Stimulated activated CD4-positive, alpha-beta T cell treated with anti-CD3 and anti-CD28 coated beads, Interleukin-12 subunit alpha, Interleukin-12 subunit beta, amount 100 ng/mL, for 24 hours (primary cell): ENCODE measurements around the gene L2HGDH.
"Not testable (repeated sequence)": the region's sequence is repeated elsewhere in the genome, so short reads cannot be mapped to it uniquely, and the experiment has no call there.

Experiments used
- DNase-seq, 2 experiments: peaks; one replicate each; pipeline ENCODE4 v3.0.0-alpha.2; 2020; ENCODE audit warnings: low read depth in 2 of 2

The L2HGDH gene

DNA sequence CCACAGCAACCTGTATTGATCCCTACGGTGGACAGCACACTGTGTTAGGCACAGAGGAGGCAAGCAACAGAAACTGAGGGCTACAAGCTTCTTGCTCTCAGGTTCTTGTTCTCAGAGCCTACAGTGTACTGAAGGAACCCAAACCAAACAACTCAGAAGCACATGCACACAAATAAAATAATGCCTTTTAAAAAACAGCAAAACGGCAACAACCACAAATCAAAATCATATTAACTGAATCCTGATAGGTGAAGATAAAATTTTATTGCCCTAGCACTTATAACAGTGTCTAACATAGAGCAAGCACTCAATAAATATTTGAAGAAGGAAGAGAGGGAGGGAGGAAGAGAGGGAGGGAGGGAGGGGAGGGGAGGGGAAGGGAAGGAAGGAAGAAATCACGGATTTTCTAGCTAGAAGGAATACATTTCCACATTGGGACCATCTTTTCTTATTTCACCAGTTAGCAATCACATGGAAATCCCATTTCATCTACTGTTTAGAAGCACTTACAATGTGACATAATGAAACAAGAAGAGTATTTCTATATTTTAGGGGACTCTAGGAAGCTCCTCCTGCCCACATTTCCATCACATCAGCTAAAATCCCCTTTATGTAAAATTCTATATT is 27.3 kb upstream of the L2HGDH start:
- no peak for DNase-seq

DNA sequence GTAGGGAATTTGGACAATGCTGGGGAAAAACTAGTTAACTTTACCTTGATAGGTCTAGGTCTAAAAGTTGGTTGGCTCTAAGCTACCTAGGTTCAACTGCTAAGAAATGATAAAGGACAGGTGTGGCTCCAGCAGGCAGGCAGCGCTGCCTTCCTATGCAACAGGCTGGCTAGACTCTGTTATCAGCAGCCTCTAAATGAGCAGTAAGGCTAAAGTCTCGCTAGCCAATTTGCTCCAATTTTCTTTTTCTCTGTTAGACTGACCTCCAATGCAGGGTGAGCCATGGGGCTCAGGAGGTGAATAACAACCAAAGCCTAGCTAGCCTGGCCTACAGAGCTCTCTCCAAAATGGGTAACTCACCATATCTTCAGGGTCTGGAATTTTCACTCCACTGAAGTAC is 26.6 kb upstream of the L2HGDH start:
- no peak for DNase-seq

DNA sequence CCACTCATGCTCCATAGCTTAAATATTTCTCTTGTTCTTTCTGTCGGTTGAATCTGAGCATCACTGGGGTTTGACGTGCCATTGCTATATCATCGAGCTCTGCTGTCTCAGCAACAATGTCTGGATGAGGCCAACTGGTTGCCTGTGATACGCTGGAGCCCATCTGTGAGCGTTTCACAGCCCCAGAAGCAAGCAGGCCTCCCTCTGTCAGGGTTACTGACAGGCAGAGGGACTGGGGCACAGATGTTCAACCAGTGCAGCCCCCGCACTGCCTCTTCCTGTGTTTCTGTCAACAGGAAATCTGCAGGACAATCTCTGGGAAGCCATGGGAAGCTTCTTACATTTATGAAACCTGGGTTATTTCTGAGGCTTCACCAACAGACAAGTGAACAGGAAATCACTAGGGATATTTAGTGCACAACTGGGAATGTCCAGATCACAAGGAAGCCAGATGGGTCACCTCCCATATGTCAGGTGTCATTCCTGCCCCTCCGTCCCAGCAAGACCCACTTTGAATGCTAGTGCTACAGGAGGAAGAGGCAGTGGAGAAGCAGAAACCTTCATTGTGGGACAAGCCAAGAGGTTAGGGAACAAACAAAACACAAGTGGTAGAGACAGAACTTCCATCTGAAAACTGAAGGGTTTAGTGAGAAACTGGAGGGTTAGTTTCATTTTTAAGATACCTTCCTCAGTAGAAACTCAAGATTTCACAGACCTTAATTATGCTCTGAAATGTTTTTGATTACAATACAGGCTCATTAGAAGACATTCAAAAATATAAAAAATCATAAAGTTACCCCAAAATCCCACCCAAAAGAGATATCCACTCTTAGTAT is 24.2 kb upstream of the L2HGDH start:
- no peak for DNase-seq

DNA sequence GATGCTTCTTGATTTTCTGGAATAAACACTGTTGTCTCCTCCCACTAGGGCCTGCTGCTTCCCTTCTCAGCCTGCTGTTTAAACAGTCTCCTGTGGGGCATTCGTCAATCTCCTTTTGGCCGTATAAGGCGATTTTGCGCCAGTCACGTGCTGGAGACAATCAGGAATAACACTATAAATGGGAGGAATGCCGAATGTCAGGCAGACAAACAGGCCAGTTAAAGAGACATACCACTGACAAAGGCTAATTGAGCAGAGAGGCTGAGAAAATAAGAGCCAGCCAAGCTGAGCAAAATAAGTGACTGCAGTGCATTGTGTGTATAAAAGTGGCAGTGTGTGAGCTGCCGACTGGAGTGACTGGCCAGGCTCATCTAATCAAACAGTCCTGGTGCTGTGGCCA is 23.4 kb upstream of the L2HGDH start:
- DNase-seq = no peak

DNA sequence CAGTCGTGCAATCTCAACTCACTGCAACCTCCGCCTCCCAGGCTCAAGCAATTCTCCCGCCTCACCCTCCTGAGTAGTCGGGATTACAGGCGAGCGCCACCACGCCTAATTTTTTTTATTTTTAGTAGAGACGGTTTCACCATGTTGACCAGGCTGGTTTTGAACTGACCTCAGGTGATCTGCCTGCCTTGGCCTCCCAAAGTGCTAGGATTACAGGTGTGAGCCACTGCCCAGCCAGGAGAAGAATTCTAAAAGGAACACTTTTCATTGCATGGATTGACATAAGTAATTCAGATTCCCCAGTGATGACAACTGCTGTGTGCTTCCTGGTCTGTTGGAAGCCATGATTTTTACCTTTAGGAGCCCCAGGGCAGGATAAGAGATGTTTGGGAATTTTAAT is 22.2 kb upstream of the L2HGDH start:
- no peak for DNase-seq

DNA sequence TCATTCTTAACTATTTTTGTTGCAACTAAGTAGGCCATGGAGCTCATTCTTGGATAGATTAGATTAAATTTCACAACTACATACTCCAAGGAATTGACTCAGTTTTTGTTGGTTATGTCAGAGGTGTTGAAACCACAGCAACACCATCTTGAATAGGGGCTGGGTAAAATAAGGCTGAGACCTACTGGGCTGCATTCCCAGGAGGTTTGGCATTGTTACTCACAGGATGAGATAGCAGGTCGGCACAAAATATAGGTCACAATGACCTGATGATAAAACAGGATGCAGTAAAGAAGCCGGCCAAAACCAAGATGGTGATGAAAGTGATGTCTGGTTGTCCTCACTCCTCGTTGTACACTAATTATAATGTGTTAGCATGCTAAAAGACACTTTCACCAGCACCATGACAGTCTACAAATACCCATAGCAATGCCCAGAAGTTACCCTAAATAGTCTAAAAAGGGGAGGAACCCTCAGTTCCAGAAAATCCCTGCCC is 21.0 kb upstream of the L2HGDH start:
- no peak for DNase-seq

DNA sequence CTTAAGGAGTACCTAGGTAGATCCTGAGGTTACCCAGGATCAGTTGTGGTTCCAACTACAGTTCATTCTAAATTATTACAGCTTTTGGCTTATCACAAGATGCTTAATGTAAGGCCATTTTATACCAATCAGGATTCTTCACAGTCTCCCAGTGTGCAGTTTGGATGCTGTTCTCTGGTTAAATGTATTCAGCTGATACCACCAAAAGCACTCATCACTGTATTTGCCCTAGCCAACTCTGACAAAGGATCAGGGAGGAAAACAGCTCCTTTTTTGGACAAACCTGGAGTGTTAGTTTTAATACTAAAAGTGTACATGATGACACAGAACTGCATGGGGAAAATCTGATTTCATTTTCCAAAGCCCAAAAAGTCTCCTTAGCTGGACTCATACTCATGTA is 19.6 kb upstream of the L2HGDH start:
- DNase-seq = no peak

DNA sequence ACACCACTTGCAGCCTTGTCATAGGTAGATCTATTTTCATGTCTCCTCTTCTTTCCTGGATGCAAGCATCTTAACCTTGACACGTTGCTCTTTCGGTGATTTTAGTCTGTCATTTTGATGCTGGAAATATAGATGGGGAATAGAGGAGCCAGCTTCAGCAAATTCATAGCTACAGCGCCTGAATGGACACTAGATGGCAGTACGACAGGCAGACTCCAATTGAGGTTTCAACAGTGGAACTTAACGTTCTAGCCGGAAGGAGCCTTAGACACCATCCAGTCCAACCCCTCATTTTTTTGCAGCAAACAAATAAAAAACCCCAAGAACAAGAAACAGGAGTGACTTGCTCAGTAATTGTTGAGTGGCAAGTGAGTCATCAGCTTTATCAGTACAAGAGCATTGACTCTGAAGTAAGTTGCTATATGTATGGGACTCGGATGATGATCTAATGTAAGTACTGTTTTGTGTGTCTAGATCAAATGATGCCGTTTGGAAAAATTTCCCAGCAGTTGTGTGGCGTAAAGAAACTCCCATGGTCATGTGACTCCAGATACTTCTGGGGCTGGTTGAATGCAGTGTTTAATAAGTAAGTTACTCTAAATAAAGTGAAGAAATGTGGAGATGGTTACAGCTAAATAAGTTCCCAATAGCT is 9.1 kb upstream of the L2HGDH start:
- DNase-seq = peak; percentile 33 to 40

DNA sequence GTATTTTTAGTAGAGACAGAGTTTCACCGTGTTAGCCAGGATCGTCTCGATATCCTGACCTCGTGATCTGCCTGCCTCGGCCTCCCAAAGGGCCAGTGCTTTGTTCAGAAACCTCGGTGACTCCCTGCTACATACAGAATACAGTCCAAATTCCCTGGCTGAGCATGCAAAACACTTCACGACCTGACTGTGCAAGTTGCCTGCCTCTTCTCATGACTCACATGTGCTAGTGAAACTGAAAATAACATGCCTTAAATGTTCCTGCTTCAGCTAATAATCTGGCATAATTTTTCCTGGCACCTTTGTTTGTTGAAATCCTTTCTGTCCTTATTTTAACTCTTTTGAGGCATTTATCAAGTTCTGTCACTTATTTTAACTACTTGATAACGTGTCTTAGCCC is 8.3 kb upstream of the L2HGDH start:
- DNase-seq = no peak

DNA sequence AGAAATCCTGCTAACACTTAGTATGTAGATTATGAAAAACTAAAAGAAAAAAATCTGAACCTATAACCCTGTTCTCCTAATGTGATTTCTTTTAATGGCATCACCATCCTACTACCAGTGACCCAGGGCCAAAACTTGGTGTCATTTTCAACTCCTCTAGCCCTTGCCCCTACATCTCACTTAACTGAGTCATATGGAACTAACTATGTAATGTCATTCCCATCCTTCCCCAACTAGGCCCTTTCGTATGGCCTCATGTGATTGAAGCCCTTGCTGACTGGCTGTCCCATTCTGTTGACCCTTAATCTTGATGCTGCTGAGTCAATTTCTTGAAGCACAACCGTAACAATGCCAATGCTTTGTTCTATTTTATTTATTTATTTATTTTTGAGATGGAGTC is 7.7 kb upstream of the L2HGDH start:
- DNase-seq = no peak

DNA sequence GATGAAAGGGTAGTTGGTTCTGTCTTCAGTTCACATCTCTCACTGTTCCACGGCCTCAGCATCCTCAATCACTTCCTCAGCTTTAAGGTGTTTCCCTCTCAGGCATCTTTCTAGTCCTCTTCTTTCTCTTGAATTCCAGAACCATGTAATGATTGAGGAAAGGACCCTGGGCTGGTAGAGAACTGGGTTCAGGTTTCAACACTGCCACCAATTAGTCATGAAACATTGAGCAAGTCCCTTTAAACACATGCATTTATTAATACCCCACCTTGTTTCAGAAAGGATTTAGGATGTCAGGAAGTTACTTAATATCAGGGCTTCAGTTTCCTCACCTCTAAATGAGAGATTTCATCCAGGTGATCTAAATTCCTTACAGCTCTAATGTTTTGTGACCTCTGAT is 7.3 kb upstream of the L2HGDH start:
- DNase-seq = no peak

DNA sequence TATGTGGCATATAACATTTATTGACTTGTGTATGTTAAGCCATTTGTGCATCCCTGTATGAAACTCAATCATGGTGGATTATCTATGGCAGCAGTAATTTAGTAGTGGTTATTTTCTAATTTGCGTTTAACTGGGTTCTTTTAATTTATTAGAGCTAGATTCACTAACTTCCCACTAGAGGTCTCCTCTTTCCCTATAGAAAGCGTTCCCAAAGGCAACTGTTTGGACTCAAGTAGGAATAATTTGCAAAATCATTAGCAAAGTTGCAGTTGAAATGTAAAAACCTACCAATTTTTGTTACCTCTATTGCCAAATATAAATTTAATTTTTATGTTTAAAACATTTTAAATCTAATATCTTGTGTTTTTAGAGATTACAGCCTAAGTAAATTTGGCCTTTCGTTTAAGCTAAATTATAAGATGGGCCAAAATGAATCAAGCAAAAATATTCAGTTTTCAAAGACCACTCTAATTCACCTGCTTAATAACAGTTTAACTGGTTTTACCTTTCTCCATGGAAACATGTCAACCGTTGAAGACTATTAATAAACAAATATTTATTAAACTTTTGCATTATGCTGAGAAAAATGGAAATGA is 6.1 kb upstream of the L2HGDH start:
- DNase-seq = no peak

DNA sequence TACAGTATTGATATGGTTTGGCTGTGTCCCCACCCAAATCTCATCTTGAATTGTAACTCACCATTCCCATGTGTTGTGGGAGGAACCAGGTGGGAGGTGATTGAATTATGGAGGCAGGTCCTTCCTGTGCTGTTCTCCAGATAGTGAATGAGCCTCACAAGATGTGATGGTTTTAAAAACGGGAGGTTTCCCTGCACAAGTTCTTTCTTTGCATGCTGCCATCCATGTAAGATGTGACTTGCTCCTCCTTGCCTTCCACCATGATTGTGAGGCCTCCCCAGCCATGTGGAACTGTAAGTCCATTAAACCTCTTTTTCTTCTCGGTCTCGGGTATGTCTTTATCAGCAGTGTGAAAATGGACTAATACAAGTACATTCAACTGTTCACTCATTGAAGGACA is 2.1 kb upstream of the L2HGDH start:
- not testable (repeated sequence) for DNase-seq

DNA sequence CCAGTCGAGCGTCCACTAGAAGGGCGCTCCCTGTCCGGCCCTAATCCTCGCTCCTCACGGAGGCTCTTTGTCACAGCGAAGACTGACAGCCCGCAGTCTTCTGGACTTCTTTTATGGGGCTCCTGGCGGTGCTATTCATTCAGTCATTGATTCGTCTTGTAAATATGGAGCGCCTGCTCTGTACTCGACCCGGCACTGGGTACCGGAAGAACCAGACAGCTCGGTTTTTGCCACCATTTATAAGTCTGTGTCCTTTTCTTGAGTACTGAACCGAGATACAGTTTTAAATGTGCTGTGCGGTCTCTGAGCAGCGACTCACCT is 665 bp upstream of the L2HGDH start:
- no peak for DNase-seq

DNA sequence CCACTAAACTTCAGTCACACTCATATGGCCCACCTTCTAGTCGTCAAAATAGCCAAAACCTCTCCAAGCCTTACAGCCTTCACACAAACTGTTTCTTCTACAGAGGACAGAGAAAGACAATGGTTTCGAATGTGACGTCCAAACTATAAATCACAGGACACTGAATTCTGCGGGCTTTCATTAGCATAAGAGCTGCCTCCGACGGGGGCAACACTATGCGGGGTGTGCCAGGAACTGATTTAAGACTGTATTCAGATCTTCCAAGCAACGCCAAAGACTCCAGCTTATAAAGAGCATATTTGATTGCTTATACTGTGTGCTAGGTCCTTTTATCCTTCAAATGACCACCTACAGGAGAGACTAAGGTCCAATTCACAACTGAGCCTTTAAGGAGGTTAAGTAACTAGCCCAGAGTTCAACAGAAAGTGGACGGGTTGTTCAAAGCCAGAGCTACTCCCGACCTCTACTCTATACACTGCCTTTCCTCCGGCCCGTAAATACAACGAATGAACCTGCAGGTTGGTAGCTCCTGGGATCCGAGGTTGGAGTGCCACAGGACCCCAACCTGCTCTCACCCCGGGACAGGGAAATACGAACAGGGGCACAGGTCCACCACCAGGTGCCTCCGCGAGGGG is 575 bp downstream of the L2HGDH start:
- no peak for DNase-seq

DNA sequence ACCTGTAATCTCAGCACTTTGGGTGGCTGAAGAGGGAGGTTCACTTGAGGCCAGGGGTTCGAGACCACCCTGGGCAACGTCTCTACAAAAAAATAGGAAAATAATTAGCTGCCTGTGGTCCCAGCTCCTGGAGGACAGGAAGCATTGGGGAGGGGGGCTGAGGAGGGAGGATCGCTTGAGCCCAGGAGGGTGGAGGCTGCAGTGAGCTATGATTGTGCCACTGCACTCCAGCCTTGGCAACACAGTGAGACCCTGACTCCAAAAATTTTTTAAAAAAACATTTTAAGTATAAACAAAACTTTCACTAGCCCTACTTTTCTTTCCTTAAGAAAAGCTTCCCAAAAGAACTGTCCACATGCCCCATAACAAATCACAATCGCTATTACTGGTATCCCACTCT is 1.6 kb downstream of the L2HGDH start:
- no peak for DNase-seq

DNA sequence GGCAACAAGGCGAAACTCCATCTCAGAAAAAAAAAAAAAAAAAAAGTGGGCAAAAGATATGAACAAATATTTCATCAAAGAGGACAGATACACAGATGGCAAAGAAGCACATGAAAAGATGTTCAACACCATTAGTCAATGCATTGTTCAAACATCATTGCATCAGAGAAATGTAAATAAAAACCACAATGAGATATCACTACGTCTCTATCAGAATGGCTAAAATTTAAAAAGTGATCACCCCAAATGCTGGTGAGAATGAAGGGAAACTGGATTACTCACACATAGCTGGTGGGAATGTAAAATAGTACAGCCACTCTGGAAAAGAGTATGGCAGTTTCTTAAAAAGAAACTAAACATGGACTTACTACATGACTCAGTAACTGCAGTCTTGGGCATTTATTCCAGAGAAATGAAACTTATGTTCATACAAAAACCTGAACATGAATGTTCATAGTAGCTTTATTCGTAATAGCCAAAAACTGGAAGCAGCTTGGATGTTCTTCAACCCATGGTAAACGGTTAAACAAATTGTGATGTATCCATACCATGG is 3.6 kb downstream of the L2HGDH start:
- no peak for DNase-seq

DNA sequence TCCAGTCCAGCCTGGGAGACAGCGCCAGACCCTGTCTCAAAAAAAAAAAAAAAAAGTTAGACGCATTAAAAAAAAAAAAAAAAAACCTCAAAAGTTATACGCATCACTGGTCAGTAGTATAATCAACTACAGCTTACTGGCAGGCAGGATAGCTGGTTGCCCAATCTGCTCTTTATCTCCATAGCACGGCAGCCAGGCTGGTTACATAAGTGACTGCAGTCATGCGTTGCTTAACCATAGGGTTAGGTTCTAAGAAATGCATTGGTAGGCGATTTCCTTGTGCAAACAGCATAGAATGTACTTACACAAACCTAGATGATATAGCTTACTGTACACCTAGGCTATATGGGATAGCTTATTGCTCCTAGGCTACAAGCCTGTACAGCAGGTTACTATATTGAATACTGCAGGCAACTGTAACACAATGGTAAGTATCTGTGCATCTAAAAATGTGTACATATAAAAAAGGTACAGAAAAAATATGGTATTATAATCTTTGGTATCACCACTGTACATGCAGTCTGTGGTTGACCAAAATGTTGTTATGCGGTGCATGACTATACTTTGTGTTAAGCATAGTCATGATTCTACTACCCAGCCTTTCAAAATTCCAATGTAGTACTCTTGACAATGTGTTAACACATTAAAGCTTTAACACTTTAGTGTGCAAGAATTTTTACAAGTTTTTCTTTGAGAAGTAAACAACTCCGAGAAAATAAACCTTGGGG is 8.1 kb downstream of the L2HGDH start:
- DNase-seq = no peak

DNA sequence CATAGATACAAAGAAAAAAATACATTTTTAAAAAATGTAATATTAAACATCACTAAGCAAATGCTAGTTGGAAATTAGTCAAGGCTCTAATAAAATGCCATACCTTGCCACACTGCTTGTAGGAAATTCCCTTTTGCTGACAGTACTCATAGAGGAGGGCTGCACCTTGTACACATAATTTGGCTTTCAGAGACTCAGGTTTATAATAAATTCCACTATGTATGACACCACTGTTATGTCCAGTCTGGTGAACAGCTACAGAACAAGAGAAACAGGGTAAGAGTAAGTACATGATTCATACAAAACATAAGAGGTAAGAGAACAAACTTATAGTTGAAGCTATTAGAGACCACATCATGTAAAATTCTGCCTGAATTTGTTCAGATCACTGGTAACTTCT is 10.1 kb downstream of the L2HGDH start:
- DNase-seq = no peak

DNA sequence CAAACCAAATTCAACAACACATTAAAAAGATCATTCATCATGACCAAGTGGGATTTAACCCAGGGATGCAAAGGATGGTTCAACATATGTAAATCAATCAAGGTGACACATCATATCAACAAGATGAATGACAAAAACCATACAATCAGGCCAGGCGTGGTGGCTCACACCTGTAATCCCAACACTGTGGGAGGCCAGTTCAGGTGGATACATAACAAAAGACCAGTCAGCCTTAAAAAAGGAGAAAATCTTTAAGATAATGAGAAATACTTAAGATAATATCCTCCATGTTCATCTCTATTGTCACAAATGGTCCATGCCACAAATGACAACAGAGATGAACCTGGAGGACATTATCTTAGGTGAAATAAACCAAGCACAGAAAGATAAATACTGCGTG is 12.4 kb downstream of the L2HGDH start:
- DNase-seq = no peak

DNA sequence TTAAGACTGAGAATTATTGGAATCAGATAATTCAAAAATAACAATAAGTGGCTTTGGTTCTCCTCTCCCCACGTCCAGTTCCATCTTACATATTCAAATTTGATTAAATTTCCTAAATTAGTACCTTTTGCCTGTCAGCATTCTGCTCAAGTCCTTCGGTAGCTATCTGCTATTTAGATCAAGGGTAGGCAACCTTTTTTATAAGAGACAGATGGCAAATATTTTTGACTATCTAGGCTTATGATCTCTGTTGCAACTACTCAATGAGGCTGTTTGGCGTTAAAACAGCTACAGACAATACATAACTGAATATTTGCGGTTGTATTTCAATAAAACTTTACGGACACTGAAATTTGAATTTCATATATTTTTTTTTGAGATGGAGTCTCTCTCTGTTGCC is 21.7 kb downstream of the L2HGDH start:
- DNase-seq = no peak
